CD4-positive, alpha-beta T cell treated with Interleukin-12 subunit alpha and Interleukin-12 subunit beta, for 1 hour (primary cell): ENCODE measurements around the gene NPNT.

Source experiments
- DNase-seq: peaks from one replicate; pipeline ENCODE4 v3.0.0-alpha.2; 2020

Gene NPNT

DNA sequence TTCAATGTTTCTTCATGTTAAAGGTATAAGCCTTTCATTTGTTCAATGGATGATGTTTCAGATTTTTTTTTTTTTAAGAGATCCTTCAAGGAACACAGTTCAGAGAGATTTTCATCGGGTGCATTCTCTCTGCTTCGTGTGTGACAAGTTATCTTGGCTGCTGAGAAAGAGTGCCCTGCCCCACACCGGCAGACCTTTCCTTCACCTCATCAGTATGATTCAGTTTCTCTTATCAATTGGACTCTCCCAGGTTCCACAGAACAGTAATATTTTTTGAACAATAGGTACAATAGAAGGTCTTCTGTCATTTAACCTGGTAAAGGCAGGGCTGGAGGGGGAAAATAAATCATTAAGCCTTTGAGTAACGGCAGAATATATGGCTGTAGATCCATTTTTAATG lies 75.8 kb downstream of the NPNT start:
- no peak for DNase-seq

DNA sequence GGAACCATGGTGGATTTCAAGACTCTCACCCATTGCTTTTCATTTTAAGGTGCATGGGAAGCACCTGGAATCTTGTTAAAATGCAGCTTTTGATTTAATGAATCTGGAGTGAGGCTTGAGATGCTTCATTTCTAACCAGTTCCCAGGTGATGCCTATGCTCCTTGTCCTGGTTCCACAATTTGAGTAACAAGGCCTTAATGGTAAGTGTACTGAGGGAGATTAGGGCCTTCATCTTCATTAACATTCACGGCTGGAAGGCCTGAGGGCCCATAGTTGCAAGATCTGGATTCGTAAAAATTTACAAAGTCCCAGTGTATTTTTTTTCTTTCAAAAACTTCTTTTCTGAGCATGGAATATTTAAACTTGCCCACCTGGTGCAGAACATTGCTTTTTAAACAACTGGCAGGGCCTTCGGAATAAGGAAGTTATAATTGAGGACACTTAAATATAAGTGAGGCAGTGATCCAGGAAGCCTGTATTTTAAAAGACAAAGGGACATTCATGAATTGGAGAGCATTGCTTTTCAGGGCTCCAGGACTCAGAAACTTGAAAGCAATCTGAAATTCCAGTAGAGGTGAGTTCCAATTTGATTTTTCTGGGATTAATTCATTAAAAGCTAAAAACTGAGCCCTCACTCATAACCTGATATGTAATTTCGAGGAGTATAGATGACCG lies 77.8 kb downstream of the NPNT start:
- DNase-seq, result no peak

DNA sequence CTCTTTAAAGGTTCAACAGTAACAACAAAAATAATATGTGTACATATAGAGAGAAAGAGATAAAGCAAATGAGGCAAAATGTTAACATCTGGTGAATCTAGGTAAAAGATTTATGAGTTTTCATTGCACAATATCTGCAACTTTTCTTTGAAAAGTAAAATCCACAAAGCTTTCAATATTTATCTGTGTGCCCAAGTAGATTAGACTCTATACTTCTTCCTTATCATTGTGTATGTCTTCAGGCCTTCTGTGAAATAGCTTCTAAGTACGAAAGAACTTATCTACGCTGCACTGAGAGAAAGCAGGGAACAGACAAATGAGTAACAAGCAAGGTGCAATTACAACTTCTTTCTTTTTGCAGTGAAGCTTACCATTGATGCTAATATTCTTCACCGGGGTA lies 81.6 kb downstream of the NPNT start:
- DNase-seq, result no peak

DNA sequence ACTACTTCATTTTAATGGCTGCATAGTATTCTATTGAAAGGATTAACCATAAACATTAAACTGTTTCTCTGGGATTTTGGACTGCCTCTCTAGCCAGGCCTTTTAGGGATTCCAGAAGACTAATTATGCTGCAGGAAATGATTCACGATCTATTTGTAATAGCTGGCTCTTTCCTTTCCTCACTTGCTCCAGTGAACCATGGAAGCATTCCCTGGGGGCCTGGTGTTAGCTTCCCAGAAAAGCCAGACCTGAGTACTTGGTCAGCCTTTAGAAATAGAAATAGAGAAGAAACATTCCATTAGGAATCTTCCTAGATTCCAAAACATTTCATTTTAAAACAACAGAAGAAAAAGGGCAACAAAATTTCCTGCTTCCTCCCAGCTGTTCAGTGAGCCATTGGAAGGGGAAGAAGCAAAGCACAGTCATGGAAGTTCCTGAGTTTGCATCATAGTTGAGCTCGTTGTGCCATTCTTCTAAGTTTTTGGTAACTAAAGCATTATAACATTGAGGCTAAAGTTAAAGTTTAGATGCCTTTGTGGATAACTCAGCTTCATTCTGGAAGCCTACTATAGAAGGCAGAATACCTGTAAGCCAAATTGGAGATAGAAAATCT lies 83.5 kb downstream of the NPNT start:
- DNase-seq, result no peak

DNA sequence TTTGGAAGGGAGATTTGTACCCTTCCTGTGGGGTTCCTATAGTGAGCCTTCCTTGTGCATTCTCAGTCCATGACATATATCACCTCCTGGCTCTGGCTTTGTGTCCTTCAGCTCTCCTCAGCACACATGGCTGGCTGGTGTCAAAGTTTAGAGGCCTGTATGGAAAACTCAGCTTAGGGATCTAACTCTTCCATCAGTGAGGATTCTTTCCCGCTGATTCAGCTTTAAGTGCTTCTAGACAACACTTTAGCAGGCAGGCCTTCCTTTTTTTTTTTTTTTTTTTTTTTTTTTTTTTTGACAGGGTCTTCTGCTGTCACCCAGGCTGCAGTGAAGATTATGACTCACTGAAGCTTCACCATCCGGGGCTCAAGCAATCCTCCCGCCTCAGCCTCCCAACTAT lies 84.2 kb downstream of the NPNT start:
- no peak for DNase-seq

DNA sequence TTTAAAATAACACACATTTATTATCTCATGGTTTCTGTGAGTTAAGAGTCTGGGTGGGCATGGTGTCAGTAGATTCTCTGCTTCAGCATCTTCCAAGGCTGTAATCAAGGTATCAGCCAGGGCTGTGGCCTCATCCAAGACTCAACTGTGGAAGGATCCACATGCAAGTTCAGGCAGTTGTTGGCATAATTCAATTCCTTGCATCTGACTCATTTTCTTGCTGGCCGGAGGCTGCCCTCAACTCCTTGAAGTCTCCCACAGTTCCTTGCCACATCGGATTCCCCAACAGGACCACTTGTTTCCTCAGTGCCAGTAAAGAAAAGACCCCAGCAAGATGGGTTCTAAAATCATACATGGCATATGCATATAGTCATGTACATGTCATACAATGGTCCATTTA lies 93.4 kb downstream of the NPNT start:
- no peak for DNase-seq

DNA sequence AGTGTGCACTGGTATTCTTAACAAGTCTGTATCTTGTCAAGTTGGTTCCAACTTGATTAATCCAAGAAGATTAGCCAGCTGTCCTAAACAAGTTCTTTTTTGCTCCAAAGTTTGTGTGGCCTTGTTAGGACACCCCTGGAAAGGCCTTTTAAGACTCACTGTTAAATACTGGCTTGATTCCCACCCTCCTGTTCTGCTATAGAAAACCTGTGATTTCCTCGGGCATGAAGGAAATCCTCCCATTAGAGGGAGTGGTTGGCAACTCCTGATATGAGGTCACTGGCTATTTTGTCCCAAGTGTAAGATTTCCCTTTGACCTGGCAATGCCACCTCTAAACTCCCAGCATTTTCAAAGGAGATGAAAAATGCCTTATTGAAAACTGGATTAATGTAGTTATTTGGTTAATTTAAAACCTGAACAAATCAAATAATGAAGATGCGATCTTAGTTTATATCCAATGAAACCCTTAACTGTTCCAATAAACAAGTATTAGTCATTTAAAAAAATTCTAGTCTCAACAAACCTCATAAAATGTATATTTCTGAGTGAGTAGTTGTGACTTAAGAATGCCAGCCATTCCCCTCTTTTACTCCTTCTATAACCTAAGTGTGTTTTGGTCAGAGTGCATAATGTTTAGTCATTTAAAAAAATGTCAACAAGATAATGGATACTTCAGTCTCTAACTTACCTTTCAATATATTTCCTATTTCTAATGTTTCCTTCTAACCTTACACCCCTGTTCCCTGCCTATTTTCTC lies 94.4 kb downstream of the NPNT start:
- DNase-seq, result no peak

DNA sequence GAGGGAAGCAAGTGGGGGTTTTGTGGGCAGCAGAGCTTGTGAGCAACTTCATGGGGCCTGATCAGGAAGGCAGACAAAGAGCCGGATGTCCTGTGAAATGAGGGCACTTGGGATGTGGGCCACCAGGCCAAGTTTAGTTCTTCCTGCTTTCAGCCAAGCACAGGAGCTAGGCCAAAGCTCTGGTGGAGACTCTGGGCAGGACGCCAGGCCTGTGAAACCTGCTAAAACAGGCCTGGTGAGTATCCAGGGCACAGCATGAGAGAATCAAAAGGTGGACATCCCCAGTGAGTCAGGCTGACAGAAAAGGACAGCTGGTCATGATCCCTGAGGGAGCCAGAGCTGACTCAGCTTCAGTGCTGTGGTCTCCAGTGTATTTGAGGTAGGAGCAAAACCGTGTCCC lies 95.7 kb downstream of the NPNT start:
- no peak for DNase-seq

DNA sequence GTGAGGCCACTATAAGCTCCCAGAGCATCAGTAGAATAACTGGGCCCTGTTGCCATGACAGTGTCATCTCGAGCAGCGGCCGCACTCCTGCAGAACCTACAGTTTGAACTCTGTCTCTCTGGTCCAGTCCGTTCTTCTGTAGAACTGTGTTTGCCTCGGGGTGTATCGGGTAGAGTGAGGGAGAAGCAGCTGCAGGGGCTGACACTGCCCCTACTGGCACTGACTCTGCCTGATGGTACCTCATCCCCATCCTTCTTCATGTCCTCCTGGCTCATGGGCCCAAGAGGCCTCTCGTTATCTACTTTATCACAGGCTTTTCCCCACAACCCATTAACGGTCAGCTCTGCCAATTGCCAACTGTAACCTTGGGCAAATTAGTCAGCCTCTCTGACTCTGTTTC lies 96.5 kb downstream of the NPNT start:
- DNase-seq, result no peak

DNA sequence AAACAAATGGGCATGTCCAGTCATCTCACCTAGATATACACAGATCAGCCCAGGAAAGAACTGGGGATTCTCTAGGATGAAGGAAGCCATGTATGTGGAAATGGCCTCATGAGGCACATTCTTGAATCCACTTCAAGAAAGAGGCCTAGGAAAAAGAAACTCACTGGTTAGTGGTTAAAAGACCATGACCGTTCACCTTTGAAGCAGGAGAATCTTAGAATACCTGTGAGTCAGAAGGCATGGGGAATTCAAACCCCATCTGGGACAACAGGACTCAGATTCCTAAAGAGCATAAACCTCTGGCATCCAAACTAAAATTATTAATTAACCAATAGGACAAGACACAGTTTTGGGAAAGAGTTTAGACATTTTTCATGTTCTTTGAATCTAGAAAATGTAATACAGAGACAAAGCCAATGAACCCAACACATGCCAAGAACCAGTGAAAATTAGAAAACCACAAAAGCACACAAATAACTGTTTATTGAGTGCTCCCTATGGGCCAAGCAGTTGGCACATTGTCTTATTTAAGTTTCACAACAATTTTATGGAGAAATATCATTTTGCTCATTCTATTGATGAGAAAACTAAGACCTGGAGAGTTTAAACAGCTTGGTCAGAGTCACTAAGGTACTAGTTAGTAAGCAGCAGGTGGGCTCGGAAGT lies 97.5 kb downstream of the NPNT start:
- DNase-seq, result no peak

DNA sequence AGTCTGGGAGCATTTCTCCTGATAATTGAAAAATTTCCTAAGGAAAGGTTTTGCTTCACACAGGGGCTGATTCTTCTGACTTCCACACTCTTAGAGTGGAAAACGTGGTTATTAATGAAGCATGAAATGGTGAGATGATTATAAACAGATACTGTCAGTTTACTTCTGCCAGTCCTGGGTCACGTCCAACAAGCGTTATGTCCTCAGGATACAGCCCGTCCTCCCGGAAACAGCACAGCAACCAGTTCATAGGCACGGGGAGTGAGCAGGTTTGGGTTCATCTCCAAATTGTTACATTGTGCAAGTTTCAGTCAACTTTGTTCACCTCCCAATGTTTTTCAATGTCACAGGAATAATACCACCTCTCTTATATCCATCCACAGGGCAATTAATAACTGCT lies 98.8 kb downstream of the NPNT start:
- no peak for DNase-seq

DNA sequence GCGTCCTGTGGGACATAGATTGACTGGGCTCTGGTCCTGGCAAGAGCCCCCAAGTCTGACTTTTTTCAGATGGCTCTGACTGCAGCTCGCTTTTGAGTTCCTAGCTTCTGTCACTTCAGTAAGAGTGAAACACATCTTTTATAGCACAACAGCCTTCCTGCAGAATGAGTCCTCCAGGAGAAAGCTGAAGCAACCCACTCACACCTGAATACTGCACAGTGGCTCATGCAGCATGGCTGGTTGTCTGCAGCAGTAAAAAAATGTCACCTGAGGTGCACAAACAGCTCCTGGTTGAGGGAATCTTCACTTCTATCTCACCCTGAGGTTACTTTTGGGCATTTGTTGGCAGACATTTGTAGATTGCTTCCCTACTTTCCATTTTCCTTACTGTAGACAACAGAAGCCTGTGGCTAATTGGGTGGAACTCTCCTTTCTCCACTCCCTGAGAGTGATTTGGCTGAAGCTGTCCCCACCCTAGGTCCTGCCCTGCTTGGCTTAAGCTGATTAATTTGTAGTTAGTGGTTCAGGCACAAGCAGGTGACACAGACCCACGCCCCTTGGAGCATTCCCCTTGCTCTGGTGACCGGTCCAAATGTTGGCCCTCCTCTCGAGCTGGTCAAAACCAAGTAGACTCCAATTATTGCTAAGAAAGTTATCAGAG lies 99.7 kb downstream of the NPNT start:
- no peak for DNase-seq

DNA sequence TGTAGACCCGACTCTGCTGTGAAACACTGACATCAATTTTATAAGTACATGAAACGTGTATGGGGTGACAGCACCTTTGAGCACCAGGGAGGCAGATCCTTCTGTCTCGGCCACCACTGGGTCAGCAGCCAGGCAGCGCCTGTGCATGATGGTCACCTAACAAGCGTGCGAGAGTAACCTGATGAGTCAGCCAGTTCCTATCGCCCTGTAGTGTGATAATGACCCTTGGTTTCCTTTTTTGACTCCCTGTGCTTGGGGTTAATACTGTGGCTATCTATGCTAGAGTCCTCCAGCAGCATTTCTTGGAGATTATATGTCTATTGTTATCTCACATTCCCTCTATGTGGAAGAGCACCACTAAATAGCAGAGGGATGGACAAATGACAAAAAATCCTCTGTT lies 101.6 kb downstream of the NPNT start:
- no peak for DNase-seq

DNA sequence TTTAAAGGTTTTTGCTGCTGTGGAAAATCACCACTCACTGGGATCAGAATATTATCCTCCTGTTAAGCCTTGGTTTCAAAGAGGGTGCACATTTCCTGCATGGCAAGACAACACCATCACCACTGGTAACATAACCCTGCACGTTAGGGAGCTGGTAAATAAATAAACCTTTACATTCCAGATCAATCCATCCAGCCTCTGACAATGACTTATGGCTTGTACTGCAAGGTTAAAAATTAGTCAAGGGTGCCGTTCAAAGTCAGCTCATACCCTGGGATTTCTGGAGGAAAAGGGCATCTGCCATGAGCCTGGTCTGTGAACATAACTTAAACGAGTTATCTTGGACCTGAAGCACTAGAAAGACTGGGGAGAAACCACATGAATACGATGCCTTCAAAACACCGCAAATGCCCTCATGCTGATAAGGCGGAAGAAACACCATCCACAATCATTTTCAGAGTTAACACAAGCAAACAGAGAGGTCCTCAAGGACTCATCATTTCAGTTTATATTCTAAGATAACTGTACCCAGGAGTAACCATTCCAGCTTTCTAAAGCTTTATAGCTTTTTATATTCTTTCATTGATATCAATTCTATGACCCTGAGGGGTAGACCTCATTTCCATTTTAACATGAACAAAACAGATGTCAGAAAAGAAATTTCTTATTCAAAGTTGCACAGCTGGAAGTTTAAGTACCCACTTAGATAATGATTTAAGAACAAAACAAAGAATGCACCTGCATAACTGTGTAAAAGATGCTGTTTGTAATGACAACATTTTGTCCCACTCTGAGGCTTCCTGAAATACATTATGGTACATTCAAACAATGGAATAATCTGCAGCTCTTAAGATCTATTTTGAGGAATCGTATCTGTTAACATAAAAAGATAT lies 103.1 kb downstream of the NPNT start:
- DNase-seq, result no peak

DNA sequence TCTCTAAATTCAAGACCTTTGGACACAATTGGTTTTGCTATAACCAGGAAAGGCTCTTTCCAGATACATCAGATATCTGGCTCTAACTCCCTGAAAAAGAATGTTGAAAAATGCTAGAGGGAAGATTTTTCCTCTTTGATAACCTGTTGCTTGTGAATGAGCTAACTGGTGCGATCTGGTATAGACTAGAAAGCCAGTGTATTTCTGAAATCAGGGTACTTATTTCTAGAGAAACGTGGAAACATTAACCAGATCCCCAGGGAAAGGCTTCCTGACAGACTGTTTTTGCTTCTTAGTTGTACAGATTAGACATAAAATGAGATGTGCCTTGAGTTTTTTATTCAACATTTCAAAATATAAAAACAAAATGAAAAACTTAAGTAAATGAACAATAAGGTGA lies 107.7 kb downstream of the NPNT start:
- DNase-seq, result no peak

DNA sequence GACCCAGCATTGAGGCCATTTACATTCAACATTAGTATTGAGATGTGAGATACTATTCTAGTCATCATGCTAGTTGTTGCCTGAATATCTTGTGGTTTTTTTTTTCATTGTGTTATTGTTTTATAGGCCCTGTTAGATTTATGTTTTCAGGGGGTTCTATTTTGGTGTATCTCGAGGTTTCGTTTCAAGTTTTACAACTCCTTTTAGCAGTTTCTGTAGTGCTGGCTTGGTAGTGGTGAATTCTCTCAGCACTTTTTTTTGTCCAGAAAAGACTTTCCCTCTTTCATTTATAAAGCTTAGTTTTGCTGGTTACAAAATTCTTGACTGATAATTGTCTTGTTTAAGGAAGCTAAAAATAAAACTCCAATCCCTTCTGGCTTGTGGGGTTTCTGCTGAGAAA lies 115.5 kb downstream of the NPNT start:
- DNase-seq, result no peak

DNA sequence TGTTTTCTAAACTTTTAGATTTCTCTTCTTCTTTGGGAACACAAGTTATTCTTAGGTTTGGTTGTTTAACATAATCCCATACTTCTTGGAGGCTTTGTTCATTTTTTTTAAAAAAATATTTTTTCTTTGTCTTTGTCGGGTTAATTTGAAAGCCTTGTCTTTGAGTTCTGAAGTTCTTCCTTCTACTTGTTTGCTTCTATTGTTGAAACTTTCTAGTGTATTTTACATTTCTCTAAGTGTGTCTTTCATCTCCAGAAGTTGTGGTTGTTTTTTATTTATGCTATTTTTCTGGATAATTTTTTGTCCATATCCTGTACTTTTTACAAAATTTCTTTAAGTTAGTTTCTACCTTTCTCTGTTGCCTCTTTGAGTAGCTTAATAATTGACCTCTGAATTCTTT lies 116.1 kb downstream of the NPNT start:
- DNase-seq, result no peak

DNA sequence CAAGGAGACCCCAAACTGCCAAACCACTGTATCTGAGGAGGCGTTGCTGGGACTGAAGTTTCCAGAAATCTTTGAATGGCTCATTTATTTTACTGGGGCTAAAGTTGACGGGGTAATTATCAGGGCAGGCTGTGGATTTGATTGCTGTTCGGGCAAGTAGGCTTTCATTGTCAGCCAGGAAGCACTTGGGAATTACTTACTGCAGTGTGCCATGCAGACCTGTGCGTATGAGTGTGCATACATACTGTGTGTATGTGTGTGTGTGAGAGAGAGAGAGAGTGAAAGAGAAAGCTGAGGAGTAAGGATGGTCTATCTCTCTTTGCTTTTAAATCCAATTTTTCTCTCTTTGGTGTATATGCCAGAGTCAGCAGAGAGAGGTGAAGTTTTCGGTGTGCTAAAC lies 122.7 kb downstream of the NPNT start:
- DNase-seq, result no peak

DNA sequence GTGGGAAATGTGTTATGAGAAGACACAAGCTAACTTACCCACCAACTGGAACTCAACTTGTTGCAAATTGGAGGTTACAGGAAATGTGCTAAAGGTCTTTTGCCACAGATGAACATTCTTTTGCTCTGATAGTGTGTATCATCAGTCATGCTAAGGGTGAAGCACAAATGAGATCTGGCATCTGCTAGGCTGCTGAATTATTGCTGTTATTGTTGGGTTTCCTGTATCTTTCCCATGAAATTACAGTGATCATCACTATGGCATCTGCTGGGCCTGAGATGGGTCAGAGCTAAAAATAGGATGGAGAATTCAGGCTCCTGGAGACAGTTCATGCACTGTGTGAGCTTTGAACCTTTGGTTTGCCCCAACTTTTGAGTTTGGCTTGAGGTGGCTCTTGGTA lies 124.5 kb downstream of the NPNT start:
- no peak for DNase-seq
